ENCODE measurements around the gene CERS1.

Gene CERS1

DNA sequence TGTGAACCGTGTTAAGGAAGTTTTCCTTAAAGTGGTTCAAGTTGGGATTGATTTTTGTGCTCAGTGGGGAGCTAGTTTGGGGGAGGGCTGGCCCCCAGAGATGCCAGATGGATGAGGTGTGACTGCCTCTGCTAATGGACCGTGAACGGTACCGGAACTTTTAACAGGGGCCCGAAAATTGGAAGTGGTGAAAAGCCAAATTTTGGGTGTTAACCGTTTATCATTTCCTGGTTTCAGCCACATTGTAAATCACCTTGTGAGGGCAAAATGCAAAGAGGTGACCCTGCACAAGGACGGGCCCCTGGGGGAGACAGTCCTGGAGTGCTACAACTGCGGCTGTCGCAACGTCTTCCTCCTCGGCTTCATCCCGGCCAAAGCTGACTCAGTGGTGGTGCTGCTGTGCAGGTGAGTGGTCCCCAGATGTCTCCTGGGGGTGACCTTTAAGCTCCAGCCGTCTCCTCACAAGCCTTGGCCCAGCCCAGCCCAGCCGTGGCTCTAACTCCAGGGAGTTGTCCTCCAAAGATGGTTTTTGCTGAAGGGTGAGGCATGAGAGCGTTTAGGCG, 46.0 kb downstream of the CERS1 start:
- no peak for DNase-seq
- Histone ChIP-seq H3K9ac (ENCODE audit: low read depth, low read length) (no peak overlapping the region), H3K36me3 (ENCODE audit: insufficient read depth, low read length) (peaks cover 99% of the 10 kb centered on the region), H3K4me3 (ENCODE audit: low read depth in 1 of 2, low read length in 2 of 2) (no peak overlapping the region), H3K27ac (ENCODE audit: low read length) (no peak overlapping the region), H3K27me3 (ENCODE audit: insufficient read depth, low read length, poor library complexity) (no peaks in the 10 kb centered on the region), H3K79me2 (ENCODE audit: insufficient read depth, low read length) (peaks cover 74% of the 10 kb centered on the region), H4K20me1 (ENCODE audit: insufficient read depth, low read length) (peaks cover 89% of the 10 kb centered on the region), H3K9me3 (ENCODE audit: insufficient read depth, low read length, severe bottlenecking) (no peaks in the 10 kb centered on the region), H3K4me1 (ENCODE audit: insufficient read depth, low read length) (no peaks in the 10 kb centered on the region), H3K4me2 (ENCODE audit: insufficient read depth, low read length) (no peak overlapping the region), H2AFZ (ENCODE audit: low read depth, low read length) (no peak overlapping the region)
- ATAC-seq (ENCODE audit: insufficient read depth, low read depth): no peak
- TF ChIP-seq EZH2 (IDR thresholded peaks at IDR 0.05; ENCODE audit: borderline replicate concordance, low read depth, low read length, severe bottlenecking): no peak

DNA sequence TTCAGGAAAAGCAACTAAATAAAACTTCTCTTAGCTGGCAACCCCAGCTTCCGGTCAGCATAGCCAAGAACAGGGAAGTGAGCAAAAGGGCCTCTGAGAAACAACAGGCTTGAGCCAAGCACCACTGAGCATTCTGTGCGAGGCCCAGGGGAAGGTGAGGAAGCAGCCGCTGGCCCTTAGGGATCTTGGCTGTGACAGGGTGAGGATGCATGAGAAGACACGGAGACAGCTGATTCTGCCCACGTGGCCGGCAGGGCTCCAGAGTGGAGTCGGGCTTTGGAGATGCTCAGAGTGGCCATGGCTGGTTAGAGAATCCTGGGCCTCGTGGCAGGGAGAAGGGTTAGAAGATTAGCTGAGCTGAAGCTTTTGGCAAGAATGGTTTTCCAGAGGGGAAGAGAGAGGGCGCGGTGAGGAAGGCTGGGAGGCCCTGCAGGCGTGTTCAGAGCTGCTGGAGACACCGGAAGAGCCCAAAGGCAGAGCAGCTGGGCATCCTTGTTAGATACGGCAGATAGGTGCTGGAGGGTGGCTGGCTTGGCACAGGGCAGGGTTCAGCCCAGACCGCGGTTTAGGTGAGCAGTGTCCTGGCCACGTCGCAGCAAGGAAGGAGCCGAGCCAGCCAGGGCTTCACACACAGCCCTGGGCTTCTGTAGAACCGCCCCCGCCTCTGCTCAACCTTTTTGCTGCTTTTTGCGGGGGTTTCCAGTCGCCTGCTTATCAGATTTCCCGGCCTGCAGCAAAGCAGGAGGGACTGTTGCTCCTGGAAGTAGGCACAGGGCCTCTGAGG, 46.9 kb downstream of the CERS1 start:
- H4K20me1 ChIP-seq (ENCODE audit: insufficient read depth, low read length): peaks cover 89% of the 10 kb centered on the region

DNA sequence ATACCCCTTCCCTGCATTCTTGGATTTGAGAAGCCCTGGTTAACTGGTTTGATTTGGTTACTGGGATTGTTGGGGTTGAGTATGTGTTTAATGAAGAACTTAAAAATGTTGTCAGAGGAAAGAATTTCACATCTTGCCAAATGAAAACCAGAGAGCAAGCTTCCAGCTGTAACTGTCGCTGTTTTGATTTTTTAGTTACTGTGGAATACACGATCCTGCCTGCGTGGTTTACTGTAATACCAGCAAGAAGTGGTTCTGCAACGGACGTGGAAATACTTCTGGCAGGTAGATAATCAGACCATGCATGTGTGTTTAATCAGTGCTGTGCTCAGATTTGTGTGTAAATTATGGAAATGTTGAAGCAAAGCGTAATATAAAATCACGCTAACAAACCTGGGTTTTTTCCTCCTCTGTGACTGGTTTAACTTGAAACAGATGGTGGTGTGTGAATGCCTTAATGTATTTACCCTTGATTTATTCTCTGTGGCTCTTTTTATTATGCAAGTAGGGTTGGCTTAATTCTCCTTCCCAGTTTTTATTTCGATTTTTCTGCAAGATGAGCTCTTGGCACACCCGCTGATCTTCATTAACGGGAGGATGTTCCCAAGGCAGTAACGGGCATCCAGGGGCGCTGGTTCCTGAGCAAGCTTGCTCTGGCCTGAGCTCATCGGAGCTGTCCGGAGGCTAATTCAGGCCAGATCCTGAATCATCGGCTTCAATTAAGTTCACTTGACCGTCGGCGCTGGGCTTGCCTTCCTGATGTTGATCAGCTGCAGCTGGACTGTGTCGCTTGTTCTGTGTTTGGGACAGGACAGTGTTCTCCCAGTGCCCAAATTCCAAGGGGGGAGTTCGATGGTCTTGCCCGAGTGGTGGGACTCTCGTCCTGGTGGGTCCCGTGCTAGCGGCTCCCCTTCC, 48.2 kb downstream of the CERS1 start:
- TF ChIP-seq EZH2 (IDR thresholded peaks at IDR 0.05; ENCODE audit: borderline replicate concordance, low read depth, low read length, severe bottlenecking): no peak
- TF ChIP-seq, protein P1, sequence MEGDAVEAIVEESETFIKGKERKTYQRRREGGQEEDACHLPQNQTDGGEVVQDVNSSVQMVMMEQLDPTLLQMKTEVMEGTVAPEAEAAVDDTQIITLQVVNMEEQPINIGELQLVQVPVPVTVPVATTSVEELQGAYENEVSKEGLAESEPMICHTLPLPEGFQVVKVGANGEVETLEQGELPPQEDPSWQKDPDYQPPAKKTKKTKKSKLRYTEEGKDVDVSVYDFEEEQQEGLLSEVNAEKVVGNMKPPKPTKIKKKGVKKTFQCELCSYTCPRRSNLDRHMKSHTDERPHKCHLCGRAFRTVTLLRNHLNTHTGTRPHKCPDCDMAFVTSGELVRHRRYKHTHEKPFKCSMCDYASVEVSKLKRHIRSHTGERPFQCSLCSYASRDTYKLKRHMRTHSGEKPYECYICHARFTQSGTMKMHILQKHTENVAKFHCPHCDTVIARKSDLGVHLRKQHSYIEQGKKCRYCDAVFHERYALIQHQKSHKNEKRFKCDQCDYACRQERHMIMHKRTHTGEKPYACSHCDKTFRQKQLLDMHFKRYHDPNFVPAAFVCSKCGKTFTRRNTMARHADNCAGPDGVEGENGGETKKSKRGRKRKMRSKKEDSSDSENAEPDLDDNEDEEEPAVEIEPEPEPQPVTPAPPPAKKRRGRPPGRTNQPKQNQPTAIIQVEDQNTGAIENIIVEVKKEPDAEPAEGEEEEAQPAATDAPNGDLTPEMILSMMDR (IDR thresholded peaks at IDR 0.05; ENCODE audit: borderline replicate concordance, extremely low read depth, low read length, poor library complexity, severe bottlenecking): no peak
- H2AFZ ChIP-seq (ENCODE audit: low read depth, low read length): no peak overlapping the region
- H4K20me1 ChIP-seq (ENCODE audit: insufficient read depth, low read length): peaks cover 91% of the 10 kb centered on the region
- H3K4me1 ChIP-seq (ENCODE audit: insufficient read depth, low read length): peaks cover 6% of the 10 kb centered on the region; the same call in 1 of the 2 replicates
- H3K27ac ChIP-seq (ENCODE audit: low read length): no peak overlapping the region
- H3K9me3 ChIP-seq (ENCODE audit: insufficient read depth, low read length, severe bottlenecking): no peaks in the 10 kb centered on the region
- peaks cover 94% of the 10 kb centered on the region for H3K36me3 ChIP-seq (ENCODE audit: insufficient read depth, low read length)
- no peaks in the 10 kb centered on the region for H3K27me3 ChIP-seq (ENCODE audit: insufficient read depth, low read length, poor library complexity)
- H3K79me2 ChIP-seq (ENCODE audit: insufficient read depth, low read length): peaks cover 88% of the 10 kb centered on the region
- no peak overlapping the region for H3K9ac ChIP-seq (ENCODE audit: low read depth, low read length)
- H3K4me3 ChIP-seq (ENCODE audit: low read depth in 1 of 2, low read length in 2 of 2): no peak overlapping the region
- ATAC-seq (ENCODE audit: insufficient read depth, low read depth): no peak
- DNase-seq: no peak
- no peak overlapping the region for H3K4me2 ChIP-seq (ENCODE audit: insufficient read depth, low read length)

More for the DNA sequence above, 46.9 kb downstream of the CERS1 start:
- peaks cover 83% of the 10 kb centered on the region for H3K79me2 ChIP-seq (ENCODE audit: insufficient read depth, low read length)
- H3K27ac ChIP-seq (ENCODE audit: low read length): no peak overlapping the region
- H3K4me1 ChIP-seq (ENCODE audit: insufficient read depth, low read length): no peaks in the 10 kb centered on the region
- H3K4me2 ChIP-seq (ENCODE audit: insufficient read depth, low read length): no peak overlapping the region
- H2AFZ ChIP-seq (ENCODE audit: low read depth, low read length): no peak overlapping the region
- TF ChIP-seq, protein P1 (IDR thresholded peaks at IDR 0.05; ENCODE audit: borderline replicate concordance, extremely low read depth, low read length, poor library complexity, severe bottlenecking): no peak
- no peak for TF ChIP-seq EZH2 (IDR thresholded peaks at IDR 0.05; ENCODE audit: borderline replicate concordance, low read depth, low read length, severe bottlenecking)
- no peaks in the 10 kb centered on the region for H3K27me3 ChIP-seq (ENCODE audit: insufficient read depth, low read length, poor library complexity)
- DNase-seq (no peak), ATAC-seq (ENCODE audit: insufficient read depth, low read depth) (no peak)
- no peaks in the 10 kb centered on the region for H3K9me3 ChIP-seq (ENCODE audit: insufficient read depth, low read length, severe bottlenecking)
- H3K9ac ChIP-seq (ENCODE audit: low read depth, low read length): no peak overlapping the region
- H3K36me3 ChIP-seq (ENCODE audit: insufficient read depth, low read length): peaks cover 97% of the 10 kb centered on the region
- H3K4me3 ChIP-seq (ENCODE audit: low read depth in 1 of 2, low read length in 2 of 2): no peak overlapping the region

All from DND-41 (cell line).